Endothelial cell of umbilical vein (primary cell): ENCODE data around the gene DCLK2. TPM values are rescaled to one million over a fixed set of nuclear protein-coding genes. Genes with fewer than 3 reads are reported as not detected.

Source experiments
- BruUV-seq: library from RNA; stranded (reverse); fragments of 400-500 nt; replicated peaks from 2 replicates; lab custom pipeline; 2021; lab: Mats Ljungman, UMichigan
- CTCF ChIA-PET: fragments of 300-600, 350-600 bp; sonication (Branson Sonifier 250); formaldehyde crosslinking; loops from one replicate; lab custom pipeline; 2021; ENCODE audit warnings: antibody characterized with exemption, inconsistent platforms; lab: Charles Lee
- POLR2A ChIA-PET: fragments of 300-600, 350-600 bp; sonication (Branson Sonifier 250); formaldehyde crosslinking; loops from one replicate; lab custom pipeline; 2021; ENCODE audit warnings: antibody characterized with exemption, inconsistent platforms; lab: Charles Lee
- DNase-seq: peaks from one replicate; pipeline ENCODE4 v3.0.0-alpha.2; 2011; ENCODE audit warnings: low read depth, low spot score
- FAIRE-seq: peaks from 2 replicates; lab custom pipeline; 2011; peaks lifted over from hg19 to GRCh38; lab: Jason Lieb, UNC
- H2AFZ ChIP-seq: 2 replicates; pipeline ENCODE4 v1.6.0; 2012; ENCODE audit warnings: low read depth, low read length, control low read depth, inconsistent platforms
- H3K27ac ChIP-seq: 2 replicates; pipeline ENCODE4 v1.5.1; 2011; ENCODE audit warnings: low read depth, mild to moderate bottlenecking, control low read depth, low read length, moderate library complexity; ENCODE audit not compliant: insufficient read depth
- H3K27me3 ChIP-seq, 2 experiments: 2 replicates each; pipeline versions ENCODE4 v1.6.0 to v1.6.1; 2011; ENCODE audit warnings: low read length in 2 of 2, mixed read lengths in 1 of 2; ENCODE audit not compliant: control insufficient read depth in 2 of 2, insufficient read depth in 2 of 2
- H3K36me3 ChIP-seq, 2 experiments: 2 replicates in 1 of 2; 3 replicates in 1 of 2; pipeline ENCODE4 v1.5.1; 2011; ENCODE audit warnings: low read length in 2 of 2, mild to moderate bottlenecking in 1 of 2, moderate library complexity in 1 of 2; ENCODE audit not compliant: control insufficient read depth in 2 of 2, insufficient read depth in 2 of 2; ENCODE audit errors: extremely low read depth in 1 of 2
- H3K4me1 ChIP-seq: 3 replicates; pipeline ENCODE4 v1.5.1; 2011; ENCODE audit warnings: mild to moderate bottlenecking, low read length; ENCODE audit not compliant: control insufficient read depth, insufficient read depth; ENCODE audit errors: extremely low read depth
- H3K4me2 ChIP-seq: 2 replicates; pipeline ENCODE4 v1.6.1; 2011; ENCODE audit warnings: low read length, control low read depth, mixed read lengths; ENCODE audit not compliant: insufficient read depth
- H3K4me3 ChIP-seq, 3 experiments: fragments of 200-600 bp in 1 of 3; sonication (generic), shearing (Covaris generic) in 1 of 3; replicated peaks in 1 of 3; 2 replicates each; pipeline ENCODE4 v1.5.1; 2011 to 2016; ENCODE audit warnings: control low read depth in 3 of 3, low read length in 3 of 3, mild to moderate bottlenecking in 2 of 3, inconsistent platforms in 1 of 3, low read depth in 1 of 3, moderate library complexity in 1 of 3; ENCODE audit not compliant: insufficient read depth in 1 of 3
- H3K79me2 ChIP-seq: 2 replicates; pipeline ENCODE4 v1.6.0; 2012; ENCODE audit warnings: low read length, inconsistent platforms; ENCODE audit not compliant: control insufficient read depth, insufficient read depth
- H3K9ac ChIP-seq: replicated peaks from 2 replicates; pipeline ENCODE3; 2011; ENCODE audit warnings: low read length, control low read depth; ENCODE audit not compliant: insufficient read depth; ENCODE audit errors: extremely low read depth
- H3K9me1 ChIP-seq: replicated peaks from 3 replicates; pipeline ENCODE4 v1.6.0; 2011; ENCODE audit warnings: mild to moderate bottlenecking, low read length; ENCODE audit not compliant: control insufficient read depth, insufficient read depth; ENCODE audit errors: extremely low read depth
- H3K9me3 ChIP-seq: replicated peaks from 2 replicates; pipeline ENCODE4 v1.5.1; 2012; ENCODE audit warnings: low read length, inconsistent platforms; ENCODE audit not compliant: control insufficient read depth, insufficient read depth
- H4K20me1 ChIP-seq: replicated peaks from 2 replicates; pipeline ENCODE3; 2011; ENCODE audit warnings: mild to moderate bottlenecking, low read length; ENCODE audit not compliant: control insufficient read depth, insufficient read depth; ENCODE audit errors: extremely low read depth
- CTCF ChIP-seq, 2 donors: IDR thresholded peaks; 1 replicate in 1 of 2; 2 replicates in 1 of 2; pipeline ENCODE4 v1.5.1; 2011; ENCODE audit warnings: low read length in 2 of 2, mild to moderate bottlenecking in 2 of 2, moderate library complexity in 2 of 2, control low read depth in 1 of 2, inconsistent platforms in 1 of 2, low read depth in 1 of 2; ENCODE audit not compliant: insufficient read depth in 1 of 2; ENCODE audit errors: extremely low read depth in 1 of 2
- EZH2 ChIP-seq: IDR thresholded peaks from 2 replicates; pipeline ENCODE4 v1.6.1; 2012; ENCODE audit warnings: borderline replicate concordance, low read depth, mild to moderate bottlenecking, moderate library complexity, low read length, inconsistent platforms; ENCODE audit not compliant: severe bottlenecking
- FOS ChIP-seq: IDR thresholded peaks from 2 replicates; pipeline ENCODE4 v1.6.1; 2011; ENCODE audit warnings: mild to moderate bottlenecking, low read length, moderate library complexity, borderline replicate concordance; ENCODE audit not compliant: insufficient read depth
- GATA2 ChIP-seq: IDR thresholded peaks from 2 replicates; pipeline ENCODE4 v1.7.0; 2011; ENCODE audit warnings: low read depth, mild to moderate bottlenecking, moderate library complexity, mixed read lengths, low read length; ENCODE audit not compliant: insufficient read length, insufficient read depth
- JUN ChIP-seq: IDR thresholded peaks from 2 replicates; pipeline ENCODE4 v1.6.1; 2011; ENCODE audit warnings: borderline replicate concordance, low read depth; ENCODE audit not compliant: insufficient read length, insufficient read depth
- MAX ChIP-seq: IDR thresholded peaks from 2 replicates; pipeline ENCODE4 v1.6.1; 2011; ENCODE audit not compliant: insufficient read depth, insufficient read length
- MYC ChIP-seq: IDR thresholded peaks from one replicate; pipeline ENCODE4 v1.6.1; 2011; ENCODE audit warnings: mild to moderate bottlenecking, low read depth, low read length
- POLR2A ChIP-seq: IDR thresholded peaks from 2 replicates; pipeline ENCODE4 v1.6.1; 2012; ENCODE audit warnings: low read depth, mild to moderate bottlenecking, control low read depth, low read length
- POLR2AphosphoS5 ChIP-seq: IDR thresholded peaks from 2 replicates; pipeline ENCODE4 v1.6.1; 2012; ENCODE audit warnings: low read depth, mild to moderate bottlenecking, control low read depth, low read length, moderate library complexity; ENCODE audit not compliant: insufficient read depth
- dilution Hi-C: fragments of 300-500 bp; cut with MboI; formaldehyde crosslinking; loops from one replicate; pipeline ENCODE4 v1.15.0; 2019; ENCODE audit warnings: low sequenced_read_pairs; ENCODE audit not compliant: extremely low pct_ligation_motif_present
- intact Hi-C: fragments of 100-400 bp; cut with micrococcal nuclease; formaldehyde crosslinking; loops from one replicate; pipeline ENCODE4 v1.10.0; 2022
- polyA plus RNA-seq, 4 experiments: library from polyadenylated mRNA; depleted of rRNA in 3 of 4; stranded (reverse) in 3 of 4; unstranded in 1 of 4; fragments of >200 nt; gene quantifications; 2 replicates each; pipeline versions ENCODE4 v1.2.1 to v1.2.3, GENCODE V29; 2011 to 2012; ENCODE audit warnings: missing spikeins in 1 of 4
- total RNA-seq: library from RNA; stranded (reverse); gene quantifications from 2 replicates; pipeline ENCODE4 v1.2.3, GENCODE V29; 2021

DCLK2 gene
- total and polyA plus RNA-seq, 2 donors (not counting 3 experiments of a cell fraction or from before 2014, with no cell fraction given), result 1.7 to 4.7 TPM

GRCh38 chr4:150038335-150039076, 39.7 kb upstream of the DCLK2 start:
- TF ChIP-seq CTCF (IDR thresholded peaks at IDR 0.05; ENCODE audit: extremely low read depth in 1 of 2, insufficient read depth in 1 of 2, low read depth in 1 of 2, low read length in 2 of 2) (no peak), MAX (no peak), EZH2 (no peak), POLR2A (no peak), GATA2 (no peak), MYC (no peak), FOS (no peak), POLR2AphosphoS5 (no peak), JUN (no peak)
- intact Hi-C loops (no loop called here), dilution Hi-C loops (no loop called here)
- H3K9ac ChIP-seq, result no peak overlapping the region
- no peak overlapping the region for H3K27ac ChIP-seq
- no peaks in the 10 kb centered on the region for H3K36me3 ChIP-seq
- FAIRE-seq (no peak), DNase-seq (no peak)
- no peaks in the 10 kb centered on the region for H3K4me1 ChIP-seq
- H3K4me2 ChIP-seq, result no peak overlapping the region
- no peaks in the 10 kb centered on the region for H3K9me1 ChIP-seq
- no peaks in the 10 kb centered on the region for H4K20me1 ChIP-seq
- ChIA-PET CTCF (interaction anchor here (1.6 kb wide), 1 partner anchor 171 kb away, joined by 4 read pairs; no protein-coding TSS in a partner anchor), POLR2A (no interaction called here)
- BruUV-seq, result no TSS peak
- no peak overlapping the region for H3K4me3 ChIP-seq
- H3K9me3 ChIP-seq, result no peaks in the 10 kb centered on the region
- H2AFZ ChIP-seq, result no peak overlapping the region
- no peaks in the 10 kb centered on the region for H3K79me2 ChIP-seq
- H3K27me3 ChIP-seq, result peaks cover 0 to 4% of the 10 kb centered on the region in 2 experiments
